HCT116 (cell line): Measurements from ENCODE around the gene CACNA2D3. TPM values are rescaled to one million over a fixed set of nuclear protein-coding genes. Genes with fewer than 3 reads are reported as not detected.

Experiments
- ATAC-seq: fragments of 200-7000 bp; cut with Tn5 transposase; 2 replicates; pipeline ENCODE4 v1.9.1; 2020; ENCODE audit warnings: mild to moderate bottlenecking, moderate library complexity
- BruUV-seq: library from RNA; stranded (reverse); fragments of 400-500 nt; replicated peaks from 2 replicates; lab custom pipeline; 2021; lab: Mats Ljungman, UMichigan
- CTCF ChIA-PET: fragments of 300-600 bp; sonication (Branson Sonifier 250); formaldehyde crosslinking; loops from one replicate; lab custom pipeline; 2021; ENCODE audit warnings: antibody characterized with exemption; lab: Charles Lee
- POLR2A ChIA-PET: fragments of 300-600, 350-600 bp; sonication (Branson Sonifier 250); formaldehyde crosslinking; loops from one replicate; lab custom pipeline; 2021; ENCODE audit warnings: antibody characterized with exemption; lab: Charles Lee
- RAD21 ChIA-PET, 2 experiments: fragments of 300-600 bp; sonication (Branson Sonifier 250); formaldehyde crosslinking; loops; one replicate each; lab custom pipeline; 2023; ENCODE audit warnings: low total read pairs in 2 of 2; ENCODE audit not compliant: uncharacterized antibody in 2 of 2, unreplicated experiment in 2 of 2, low non-redundant PET in 1 of 2; lab: Charles Lee
- DNase-seq: peaks from one replicate; pipeline ENCODE4 v3.0.0-alpha.2; 2010; ENCODE audit warnings: low read depth, low spot score
- H2AFZ ChIP-seq: fragments of 200-600 bp; shearing (Covaris generic), sonication (generic); 2 replicates; pipeline ENCODE4 v1.6.1; 2017; ENCODE audit warnings: low read depth, mixed run types, mixed read lengths, antibody characterized with exemption, low read length; ENCODE audit not compliant: poor library complexity, severe bottlenecking
- H3K27ac ChIP-seq: 2 replicates; pipeline ENCODE4 v1.5.1; 2012; ENCODE audit warnings: low read depth, low read length
- H3K27me3 ChIP-seq: fragments of 200-600 bp; sonication (generic); 2 replicates; pipeline ENCODE4 v1.6.1; 2016; ENCODE audit warnings: mixed run types, low read length, mixed read lengths; ENCODE audit not compliant: insufficient read depth
- H3K36me3 ChIP-seq, 2 experiments: fragments of 200-500 bp in 1 of 2; fragments of 200-600 bp in 1 of 2; sonication (Bioruptor generic) in 1 of 2; sonication (generic) in 1 of 2; 2 replicates each; pipeline versions ENCODE4 v1.5.1 to v1.6.1; 2014 to 2016; ENCODE audit warnings: low read length in 2 of 2, inconsistent platforms in 1 of 2, mixed read lengths in 1 of 2, mixed run types in 1 of 2; ENCODE audit not compliant: insufficient read depth in 2 of 2, control insufficient read depth in 1 of 2
- H3K4me1 ChIP-seq, 2 experiments: fragments of 200-600 bp in 1 of 2; sonication (generic) in 1 of 2; 2 replicates each; pipeline versions ENCODE4 v1.5.1 to v1.6.1; 2012 to 2017; ENCODE audit warnings: low read length in 2 of 2, inconsistent platforms in 1 of 2, mild to moderate bottlenecking in 1 of 2, mixed read lengths in 1 of 2, mixed run types in 1 of 2, moderate library complexity in 1 of 2; ENCODE audit not compliant: insufficient read depth in 2 of 2, control insufficient read depth in 1 of 2
- H3K4me2 ChIP-seq: fragments of 200-600 bp; sonication (generic); 2 replicates; pipeline ENCODE4 v1.6.1; 2017; ENCODE audit warnings: mixed run types, low read length, mixed read lengths
- H3K4me3 ChIP-seq, 2 experiments: fragments of 200-600 bp in 1 of 2; sonication (generic) in 1 of 2; replicated peaks in 1 of 2; 2 replicates each; pipeline ENCODE4 v1.5.1; 2011 to 2016; ENCODE audit warnings: low read length in 2 of 2, control low read depth in 1 of 2, low read depth in 1 of 2, mild to moderate bottlenecking in 1 of 2, mixed read lengths in 1 of 2, mixed run types in 1 of 2
- H3K79me2 ChIP-seq: fragments of 200-600 bp; sonication (generic); 2 replicates; pipeline ENCODE4 v1.6.1; 2017; ENCODE audit warnings: mild to moderate bottlenecking, mixed run types, low read length, moderate library complexity, mixed read lengths; ENCODE audit not compliant: insufficient read depth
- H3K9ac ChIP-seq: fragments of 200-600 bp; sonication (generic); 2 replicates; pipeline ENCODE4 v1.6.1; 2016; ENCODE audit warnings: low read length, mixed read lengths
- H3K9me2 ChIP-seq: fragments of 200-600 bp; sonication (generic), shearing (Covaris generic); 2 replicates; pipeline ENCODE4 v1.6.1; 2017; ENCODE audit warnings: mixed run types, mild to moderate bottlenecking, moderate library complexity; ENCODE audit not compliant: insufficient read depth
- H3K9me3 ChIP-seq, 2 experiments: fragments of 200-500 bp in 1 of 2; fragments of 200-600 bp in 1 of 2; sonication (Bioruptor generic) in 1 of 2; sonication (generic) in 1 of 2; 2 replicates each; pipeline ENCODE4 v1.6.1; 2014 to 2017; ENCODE audit warnings: low read length in 2 of 2, mixed read lengths in 2 of 2, inconsistent platforms in 1 of 2, low read depth in 1 of 2, mild to moderate bottlenecking in 1 of 2, mixed run types in 1 of 2, moderate library complexity in 1 of 2; ENCODE audit not compliant: control insufficient read depth in 1 of 2, insufficient read depth in 1 of 2
- H4K20me1 ChIP-seq: fragments of 200-600 bp; sonication (generic), shearing (Covaris generic); 2 replicates; pipeline ENCODE4 v1.6.1; 2017; ENCODE audit warnings: mixed run types, mild to moderate bottlenecking, moderate library complexity; ENCODE audit not compliant: insufficient read depth
- CBX3 ChIP-seq: IDR thresholded peaks from 2 replicates; pipeline ENCODE4 v1.6.1; 2012; ENCODE audit warnings: low read depth
- ELF1 ChIP-seq: IDR thresholded peaks from 2 replicates; pipeline ENCODE4 v1.6.1; 2012; ENCODE audit warnings: low read depth, borderline replicate concordance
- EZH2 ChIP-seq: fragments of 200-600 bp; sonication (generic); IDR thresholded peaks from 2 replicates; pipeline ENCODE4 v1.6.1; 2017; ENCODE audit warnings: antibody characterized with exemption, mixed run types
- JUND ChIP-seq: IDR thresholded peaks from 2 replicates; pipeline ENCODE4 v1.6.1; 2012
- POLR2A ChIP-seq: IDR thresholded peaks from 2 replicates; pipeline ENCODE4 v1.7.0; 2011; ENCODE audit warnings: borderline replicate concordance; ENCODE audit not compliant: insufficient read depth, insufficient read length; ENCODE audit errors: extremely low read depth
- POLR2AphosphoS5 ChIP-seq: IDR thresholded peaks from 2 replicates; pipeline ENCODE4 v1.6.1; 2011; ENCODE audit warnings: mild to moderate bottlenecking, low read depth, low read length, moderate library complexity
- SP1 ChIP-seq: IDR thresholded peaks from 2 replicates; pipeline ENCODE4 v1.6.1; 2012; ENCODE audit warnings: low read depth
- SRF ChIP-seq: IDR thresholded peaks from 2 replicates; pipeline ENCODE4 v1.6.1; 2012; ENCODE audit warnings: low read depth
- TCF7L2 ChIP-seq: IDR thresholded peaks from 2 replicates; pipeline ENCODE4 v1.7.0; 2011; ENCODE audit warnings: borderline replicate concordance, inconsistent platforms; ENCODE audit not compliant: insufficient read depth, insufficient read length; ENCODE audit errors: extremely low read depth
- YY1 ChIP-seq: IDR thresholded peaks from 2 replicates; pipeline ENCODE4 v1.6.1; 2011; ENCODE audit warnings: low read length, low read depth, moderate library complexity, mild to moderate bottlenecking; ENCODE audit not compliant: insufficient replicate concordance; ENCODE audit errors: extremely low read depth
- ZFX ChIP-seq: fragments of 450-650 bp; IDR thresholded peaks from 2 replicates; pipeline ENCODE4 v1.6.1; 2017
- ZNF274 ChIP-seq: fragments of 200-500 bp; sonication (Bioruptor generic); IDR thresholded peaks from 2 replicates; pipeline ENCODE4 v1.6.1; 2014; ENCODE audit warnings: mild to moderate bottlenecking, low read depth, low read length, inconsistent platforms
- intact Hi-C: fragments of 100-400 bp; cut with micrococcal nuclease; formaldehyde crosslinking; loops from 2 replicates; pipeline ENCODE4 v1.10.0; 2022
- total RNA-seq: library from RNA; stranded (reverse); gene quantifications from one replicate; pipeline ENCODE4 v1.2.1, GENCODE V29; 2021; ENCODE audit not compliant: unreplicated experiment
- TF ChIP-seq, protein P1 (sequence below): IDR thresholded peaks from 2 replicates; pipeline ENCODE4 v1.6.1; 2011; ENCODE audit warnings: mild to moderate bottlenecking, low read length, moderate library complexity; ENCODE audit not compliant: insufficient replicate concordance; ENCODE audit errors: extremely low read depth
- TF ChIP-seq, protein P2 (sequence below): IDR thresholded peaks from 2 replicates; pipeline ENCODE4 v1.6.1; 2012; ENCODE audit warnings: low read depth

The CACNA2D3 gene
- total RNA-seq, 1 experiment from 2014 or later, result 0.20 TPM

DNA sequence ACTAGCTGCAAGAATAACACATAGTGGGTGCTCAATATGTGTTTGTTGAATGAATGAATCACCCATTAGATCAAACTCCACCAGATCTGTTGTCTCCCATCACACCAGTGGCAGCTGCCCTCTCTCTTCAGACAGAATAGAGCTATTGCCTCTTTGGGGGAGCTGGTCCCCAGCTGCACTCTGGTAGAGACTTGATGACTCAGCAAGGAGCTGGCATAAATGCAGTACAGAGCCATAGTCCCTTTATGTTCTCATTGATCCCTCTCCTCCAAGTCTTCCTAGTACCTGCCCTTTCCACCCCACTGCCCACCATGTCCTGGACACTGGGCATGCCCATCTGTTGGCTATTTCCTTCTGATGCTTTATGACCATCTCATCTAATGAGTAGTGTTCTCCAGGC, 443.6 kb downstream of the CACNA2D3 start:
- H3K4me1 ChIP-seq, result no peaks in the 10 kb centered on the region
- POLR2A ChIA-PET, result no interaction called here
- no peaks in the 10 kb centered on the region for H3K9me2 ChIP-seq
- no peak for DNase-seq
- H4K20me1 ChIP-seq, result no peaks in the 10 kb centered on the region
- CTCF ChIA-PET, result no interaction called here
- no peaks in the 10 kb centered on the region; a peak in 1 of 4 replicates for H3K9me3 ChIP-seq
- H3K9ac ChIP-seq, result no peak overlapping the region
- H3K27ac ChIP-seq, result no peak overlapping the region
- H3K27me3 ChIP-seq, result no peaks in the 10 kb centered on the region
- H3K36me3 ChIP-seq, result no peaks in the 10 kb centered on the region
- H2AFZ ChIP-seq, result no peak overlapping the region
- intact Hi-C loops, result no loop called here
- ATAC-seq, result no peak
- H3K4me2 ChIP-seq, result no peak overlapping the region
- H3K79me2 ChIP-seq, result no peaks in the 10 kb centered on the region
- no TSS peak for BruUV-seq
- RAD21 ChIA-PET, result no interaction called here
- no peak overlapping the region for H3K4me3 ChIP-seq
- TF ChIP-seq JUND, result no peak
- no peak for TF ChIP-seq SRF
- TF ChIP-seq ZNF274, result no peak
- no peak for TF ChIP-seq TCF7L2
- no peak for TF ChIP-seq YY1

DNA sequence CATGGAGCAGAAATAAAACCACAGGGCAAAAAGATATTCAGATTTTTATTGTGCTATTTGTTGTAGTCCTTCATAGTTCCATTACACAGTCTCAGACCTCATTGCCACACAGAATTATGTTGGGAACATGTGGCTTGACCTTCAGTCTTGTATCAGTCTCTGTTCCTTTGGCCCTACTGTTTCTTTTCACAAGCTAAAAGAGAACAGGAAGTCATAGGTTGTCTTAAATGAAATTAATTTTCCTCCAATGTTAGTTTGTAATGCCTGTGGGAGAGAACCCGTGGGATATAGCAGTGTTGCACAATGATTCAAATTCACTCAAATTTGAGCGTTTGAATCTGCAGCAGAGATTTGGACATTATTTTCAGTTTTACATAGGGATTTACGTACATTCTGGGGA, 445.6 kb downstream of the CACNA2D3 start:
- Histone ChIP-seq H3K36me3 (no peaks in the 10 kb centered on the region), H4K20me1 (no peaks in the 10 kb centered on the region), H3K9ac (no peak overlapping the region), H3K9me2 (no peaks in the 10 kb centered on the region), H2AFZ (no peak overlapping the region), H3K27ac (no peak overlapping the region), H3K9me3 (no peaks in the 10 kb centered on the region; a peak in 1 of 4 replicates), H3K4me2 (no peak overlapping the region), H3K27me3 (no peaks in the 10 kb centered on the region), H3K4me3 (no peak overlapping the region), H3K4me1 (no peaks in the 10 kb centered on the region), H3K79me2 (no peaks in the 10 kb centered on the region)
- CTCF ChIA-PET, result no interaction called here
- ATAC-seq (no peak), DNase-seq (no peak)
- POLR2A ChIA-PET, result no interaction called here
- RAD21 ChIA-PET, result no interaction called here
- BruUV-seq, result no TSS peak
- intact Hi-C loops, result no loop called here
- no peak for TF ChIP-seq POLR2AphosphoS5
- TF ChIP-seq POLR2A, result no peak
- TF ChIP-seq CBX3, result no peak
- TF ChIP-seq SP1, result no peak
- no peak for TF ChIP-seq ELF1
- TF ChIP-seq EZH2, result no peak
- TF ChIP-seq, protein P1, sequence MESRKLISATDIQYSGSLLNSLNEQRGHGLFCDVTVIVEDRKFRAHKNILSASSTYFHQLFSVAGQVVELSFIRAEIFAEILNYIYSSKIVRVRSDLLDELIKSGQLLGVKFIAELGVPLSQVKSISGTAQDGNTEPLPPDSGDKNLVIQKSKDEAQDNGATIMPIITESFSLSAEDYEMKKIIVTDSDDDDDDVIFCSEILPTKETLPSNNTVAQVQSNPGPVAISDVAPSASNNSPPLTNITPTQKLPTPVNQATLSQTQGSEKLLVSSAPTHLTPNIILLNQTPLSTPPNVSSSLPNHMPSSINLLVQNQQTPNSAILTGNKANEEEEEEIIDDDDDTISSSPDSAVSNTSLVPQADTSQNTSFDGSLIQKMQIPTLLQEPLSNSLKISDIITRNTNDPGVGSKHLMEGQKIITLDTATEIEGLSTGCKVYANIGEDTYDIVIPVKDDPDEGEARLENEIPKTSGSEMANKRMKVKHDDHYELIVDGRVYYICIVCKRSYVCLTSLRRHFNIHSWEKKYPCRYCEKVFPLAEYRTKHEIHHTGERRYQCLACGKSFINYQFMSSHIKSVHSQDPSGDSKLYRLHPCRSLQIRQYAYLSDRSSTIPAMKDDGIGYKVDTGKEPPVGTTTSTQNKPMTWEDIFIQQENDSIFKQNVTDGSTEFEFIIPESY, result no peak
- no peak for TF ChIP-seq ZFX
- TF ChIP-seq, protein P2, sequence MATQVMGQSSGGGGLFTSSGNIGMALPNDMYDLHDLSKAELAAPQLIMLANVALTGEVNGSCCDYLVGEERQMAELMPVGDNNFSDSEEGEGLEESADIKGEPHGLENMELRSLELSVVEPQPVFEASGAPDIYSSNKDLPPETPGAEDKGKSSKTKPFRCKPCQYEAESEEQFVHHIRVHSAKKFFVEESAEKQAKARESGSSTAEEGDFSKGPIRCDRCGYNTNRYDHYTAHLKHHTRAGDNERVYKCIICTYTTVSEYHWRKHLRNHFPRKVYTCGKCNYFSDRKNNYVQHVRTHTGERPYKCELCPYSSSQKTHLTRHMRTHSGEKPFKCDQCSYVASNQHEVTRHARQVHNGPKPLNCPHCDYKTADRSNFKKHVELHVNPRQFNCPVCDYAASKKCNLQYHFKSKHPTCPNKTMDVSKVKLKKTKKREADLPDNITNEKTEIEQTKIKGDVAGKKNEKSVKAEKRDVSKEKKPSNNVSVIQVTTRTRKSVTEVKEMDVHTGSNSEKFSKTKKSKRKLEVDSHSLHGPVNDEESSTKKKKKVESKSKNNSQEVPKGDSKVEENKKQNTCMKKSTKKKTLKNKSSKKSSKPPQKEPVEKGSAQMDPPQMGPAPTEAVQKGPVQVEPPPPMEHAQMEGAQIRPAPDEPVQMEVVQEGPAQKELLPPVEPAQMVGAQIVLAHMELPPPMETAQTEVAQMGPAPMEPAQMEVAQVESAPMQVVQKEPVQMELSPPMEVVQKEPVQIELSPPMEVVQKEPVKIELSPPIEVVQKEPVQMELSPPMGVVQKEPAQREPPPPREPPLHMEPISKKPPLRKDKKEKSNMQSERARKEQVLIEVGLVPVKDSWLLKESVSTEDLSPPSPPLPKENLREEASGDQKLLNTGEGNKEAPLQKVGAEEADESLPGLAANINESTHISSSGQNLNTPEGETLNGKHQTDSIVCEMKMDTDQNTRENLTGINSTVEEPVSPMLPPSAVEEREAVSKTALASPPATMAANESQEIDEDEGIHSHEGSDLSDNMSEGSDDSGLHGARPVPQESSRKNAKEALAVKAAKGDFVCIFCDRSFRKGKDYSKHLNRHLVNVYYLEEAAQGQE, result no peak
